Psoas muscle (tissue), 8 donors: ENCODE results near the gene NFIC. TPM values are rescaled to one million over a fixed set of nuclear protein-coding genes. Genes with fewer than 3 reads are reported as not detected.
A peak's percentile ranks its signal among the peaks of the same experiment; 100 is the strongest.

Experiments used
- ATAC-seq, 4 donors: fragments of 200-7000 bp; cut with Tn5 transposase; one replicate each; pipeline ENCODE4 v1.9.1; 2020; ENCODE audit warnings: moderate library complexity in 3 of 4, mild to moderate bottlenecking in 2 of 4
- DNase-seq, 2 donors: peaks; one replicate each; pipeline ENCODE4 v3.0.0-alpha.2; 2020
- H3K27ac ChIP-seq: fragments of 200-600 bp; one replicate; pipeline ENCODE4 v1.8.0; 2022
- H3K27me3 ChIP-seq, 3 donors: fragments of 200-600 bp in 1 of 3; one replicate each; pipeline versions ENCODE4 v1.6.1 to v1.8.0; 2013 to 2022; ENCODE audit warnings: low read length in 2 of 3, mild to moderate bottlenecking in 2 of 3, moderate library complexity in 1 of 3; ENCODE audit not compliant: insufficient read depth in 3 of 3
- H3K36me3 ChIP-seq, 2 donors: fragments of 200-600 bp in 1 of 2; one replicate each; pipeline versions ENCODE4 v1.6.1 to v1.8.0; 2013 to 2022; ENCODE audit warnings: low read depth in 1 of 2, mild to moderate bottlenecking in 1 of 2, moderate library complexity in 1 of 2; ENCODE audit not compliant: insufficient read depth in 1 of 2
- H3K4me1 ChIP-seq: fragments of 200-600 bp; one replicate; pipeline ENCODE4 v1.8.0; 2022
- H3K4me3 ChIP-seq: fragments of 200-600 bp; one replicate; pipeline ENCODE4 v1.8.0; 2022; ENCODE audit warnings: mild to moderate bottlenecking
- H3K9me3 ChIP-seq: fragments of 200-600 bp; one replicate; pipeline ENCODE4 v1.8.0; 2022
- CTCF ChIP-seq: fragments of 200-600 bp; IDR thresholded peaks from one replicate; pipeline ENCODE4 v1.8.0; 2022; ENCODE audit warnings: antibody characterized with exemption
- WGBS, 3 donors: extraction: QIAGEN DNeasy Blood & Tissue Kit; methylation state at CpG; one replicate each; pipeline versions ENCODE4 v1.1.6 to v1.1.7; 2013; 5-methylcytosine and 5-hydroxymethylcytosine counted together
- intact Hi-C, 2 donors: fragments of 100-400 bp; cut with DNase I; formaldehyde crosslinking; loops; one replicate each; pipeline versions ENCODE4 v1.11.0 to v1.14.2; 2022
- polyA plus RNA-seq, 3 donors: library from polyadenylated mRNA; stranded (reverse); fragments of 200-250 nt; gene quantifications; one replicate each; pipeline ENCODE4 v1.2.3, GENCODE V29; 2013
- total RNA-seq, 4 donors: library from RNA; stranded (reverse); fragmentation: NEBNext Ultra II Directional in 2 of 4; extraction: Animal tissue kit (Norgen Biotek cat#: 25700) in 2 of 4; gene quantifications; one replicate each; pipeline versions ENCODE4 v1.2.1 to v1.2.4, GENCODE V29; 2021 to 2023
- donor health status: healthy with polysubstance abuse.
- donor health status: DM: no; HTN: no; CAD: no; lungs with moderate emphysema.
- donor health status: Bipolar disorder and iron deficiency.
- donor health status: healthy.
- donor health status: DM: yes; HTN: yes; CAD: no.
- donor health status: DM: no; HTN: no; CAD: no.
- donor health status: DM: no; HTN: no; CAD: no.
- donor health status: DM: yes; HTN: yes; CAD: no.

Gene NFIC
- total and polyA plus RNA-seq, 7 donors: 100.0 to 439 (median 270) TPM

GRCh38 chr19:3370728-3371591 lies 4.6 kb downstream of the NFIC start:
- DNase-seq (peak in 1 of 2 donors; percentile 56), ATAC-seq (no peak)
- 47 to 69% (median 47%) methylated on average over 25 of the region's 25 CpGs for WGBS, 3 donors
- intact Hi-C loops: no loop called here
- peaks cover 42% of the 10 kb centered on the region for H3K4me1 ChIP-seq
- no peak for TF ChIP-seq CTCF
- H3K36me3 ChIP-seq: no peaks in the 10 kb centered on the region
- H3K27me3 ChIP-seq: no peaks in the 10 kb centered on the region
- H3K4me3 ChIP-seq: peak overlapping the region; percentile 85
- H3K27ac ChIP-seq: peak overlapping the region; percentile 97
- no peaks in the 10 kb centered on the region for H3K9me3 ChIP-seq

DNA sequence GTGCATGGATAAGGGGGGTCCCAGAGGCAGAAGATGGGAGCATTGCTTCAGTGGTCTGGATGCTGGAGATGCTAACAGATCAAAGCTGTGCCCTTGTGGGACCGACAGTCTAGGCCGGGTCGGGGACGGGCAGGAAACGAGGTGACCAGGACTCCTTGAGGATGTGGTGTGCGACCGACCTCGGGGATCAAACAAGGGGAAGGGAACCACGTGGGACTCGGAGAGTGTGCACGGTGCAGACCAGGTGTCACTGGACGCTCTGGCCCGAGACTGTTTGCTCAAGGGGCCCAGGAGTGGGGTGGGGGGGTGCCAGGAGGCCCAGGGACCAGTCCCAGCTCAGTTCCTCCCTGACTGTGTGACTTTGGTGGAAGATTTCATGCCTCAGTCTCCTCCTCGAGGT lies 6.0 kb downstream of the NFIC start:
- ATAC-seq (no peak), DNase-seq (no peak)
- Histone ChIP-seq H3K36me3 (no peaks in the 10 kb centered on the region), H3K27me3 (no peaks in the 10 kb centered on the region), H3K4me3 (no peak overlapping the region), H3K4me1 (peaks cover 49% of the 10 kb centered on the region), H3K9me3 (no peaks in the 10 kb centered on the region), H3K27ac (peak overlapping the region; percentile 93)
- 30 to 66% (median 35%) methylated on average over 11 to 14 of the region's 14 CpGs for WGBS, 3 donors
- TF ChIP-seq CTCF: no peak
- intact Hi-C loops: no loop called here

- no peaks in the 10 kb centered on the region for H3K36me3 ChIP-seq
- DNase-seq: peak in 1 of 2 donors; percentile 47
- H3K4me3 ChIP-seq: peak overlapping the region; percentile 41
- intact Hi-C loops: no loop called here
- H3K27ac ChIP-seq: peak overlapping the region; percentile 93
- ATAC-seq: no peak
- WGBS, 3 donors: 67 to 77% (median 71%) methylated on average over 6 of the region's 6 CpGs
- peaks cover 50% of the 10 kb centered on the region for H3K4me1 ChIP-seq
- TF ChIP-seq CTCF: no peak
- no peaks in the 10 kb centered on the region for H3K9me3 ChIP-seq
- no peaks in the 10 kb centered on the region for H3K27me3 ChIP-seq
These were observed 7.6 kb downstream of the NFIC start for GRCh38 chr19:3373971-3374368.

DNA sequence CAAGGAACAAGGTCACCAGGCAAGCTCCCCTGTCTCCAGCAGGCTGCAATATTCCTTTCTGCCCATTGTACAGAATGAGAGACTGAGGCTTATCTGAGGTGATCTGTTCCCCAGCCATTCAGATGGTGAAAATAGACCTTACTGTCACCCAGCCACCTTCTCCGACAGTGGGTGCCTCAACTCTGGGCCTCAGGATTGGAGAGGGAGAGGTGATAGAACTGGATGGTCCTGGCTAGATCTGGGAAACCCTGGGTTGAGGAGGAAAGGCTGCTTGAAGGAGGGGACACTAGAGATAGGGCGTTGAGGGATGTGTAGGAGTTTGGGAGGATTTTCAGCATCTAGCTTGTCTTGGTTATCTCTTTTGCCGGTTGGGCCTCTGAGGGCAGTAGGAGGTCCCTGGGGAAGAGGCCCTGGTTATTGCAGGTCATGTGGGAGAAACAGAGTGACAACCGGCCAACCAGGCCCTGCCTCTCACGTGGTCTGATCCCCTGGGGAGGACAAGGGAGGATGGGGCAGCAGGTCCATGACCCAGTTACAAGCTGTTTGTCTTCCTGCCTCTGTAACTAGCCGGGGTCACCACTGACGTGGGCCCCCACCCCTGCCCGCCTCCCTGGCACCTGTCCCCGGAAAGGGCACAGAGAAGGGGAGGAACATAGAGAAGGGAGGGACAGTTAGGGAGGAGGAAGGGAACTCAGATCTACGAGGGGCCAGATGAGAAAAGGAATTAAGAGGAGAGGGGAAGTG lies 8.2 kb downstream of the NFIC start:
- H3K27ac ChIP-seq: peak overlapping the region; percentile 93
- H3K27me3 ChIP-seq: no peaks in the 10 kb centered on the region
- no peak for TF ChIP-seq CTCF
- peak; percentile 53 to 69 (median 68) for ATAC-seq
- H3K36me3 ChIP-seq: no peaks in the 10 kb centered on the region
- 20 to 34% (median 22%) methylated on average over 9 to 10 of the region's 10 CpGs for WGBS, 3 donors
- intact Hi-C loops: no loop called here
- H3K9me3 ChIP-seq: no peaks in the 10 kb centered on the region
- H3K4me1 ChIP-seq: peaks cover 50% of the 10 kb centered on the region
- H3K4me3 ChIP-seq: peak overlapping the region; percentile 41
- peak; percentile 87 to 95 for DNase-seq
